GM12878 (cell line): Measurements from ENCODE around the gene ZYG11B. TPM values are rescaled to one million over a fixed set of nuclear protein-coding genes. Genes with fewer than 3 reads are reported as not detected.

Experiments
- ATAC-seq: fragments of 200-7000 bp; cut with Tn5 transposase; 3 replicates; pipeline ENCODE4 v1.9.1; 2020; ENCODE audit warnings: mild to moderate bottlenecking, moderate library complexity
- BruUV-seq: library from RNA; stranded (reverse); fragments of 400-500 nt; replicated peaks from 2 replicates; lab custom pipeline; 2021; lab: Mats Ljungman, UMichigan
- CTCF ChIA-PET: fragments of 300-600 bp; sonication (Branson Sonifier 250); formaldehyde crosslinking; extraction: SDS; loops from one replicate; lab custom pipeline; 2021; ENCODE audit warnings: inconsistent platforms; lab: Yijun Ruan, JAX
- POLR2A ChIA-PET: fragments of 350-600 bp; formaldehyde crosslinking; extraction: SDS; loops from one replicate; lab custom pipeline; 2021; ENCODE audit warnings: inconsistent platforms; lab: Charles Lee
- RAD21 ChIA-PET: fragments of 300-600 bp; sonication (Branson Sonifier 250); formaldehyde crosslinking; loops from one replicate; lab custom pipeline; 2023; ENCODE audit warnings: antibody characterized with exemption; ENCODE audit not compliant: unreplicated experiment; lab: Charles Lee
- SMC1A ChIA-PET: fragments of 300-600 bp; sonication (Branson Sonifier 250); formaldehyde crosslinking; loops from one replicate; lab custom pipeline; 2023; ENCODE audit not compliant: unreplicated experiment, uncharacterized antibody; lab: Charles Lee
- DNase-seq: peaks from one replicate; pipeline ENCODE4 v3.0.0-alpha.2; 2011; ENCODE audit warnings: low read depth, low spot score
- FAIRE-seq: peaks from 3 replicates; lab custom pipeline; 2011; peaks lifted over from hg19 to GRCh38; lab: Jason Lieb, UNC
- H2AFZ ChIP-seq: 2 replicates; pipeline ENCODE4 v1.6.0; 2011; ENCODE audit warnings: low read depth, low read length, control low read depth; ENCODE audit not compliant: control insufficient read depth
- H3K27ac ChIP-seq: 2 replicates; pipeline ENCODE4 v1.5.1; 2011; ENCODE audit warnings: control low read depth; ENCODE audit not compliant: control insufficient read depth, insufficient read depth
- H3K27me3 ChIP-seq, 2 experiments: replicated peaks in 1 of 2; 2 replicates each; pipeline versions ENCODE4 v1.6.0 to v1.6.1; 2011; ENCODE audit warnings: low read length in 1 of 2; ENCODE audit not compliant: control insufficient read depth in 2 of 2, insufficient read depth in 2 of 2
- H3K36me3 ChIP-seq, 2 experiments: 2 replicates each; pipeline ENCODE4 v1.5.1; 2011; ENCODE audit warnings: low read length in 1 of 2; ENCODE audit not compliant: control insufficient read depth in 2 of 2, insufficient read depth in 2 of 2
- H3K4me1 ChIP-seq: 2 replicates; pipeline ENCODE4 v1.6.1; 2011; ENCODE audit warnings: mild to moderate bottlenecking, low read length, moderate library complexity, mixed read lengths; ENCODE audit not compliant: control insufficient read depth, insufficient read depth
- H3K4me2 ChIP-seq: 2 replicates; pipeline ENCODE4 v1.6.0; 2011; ENCODE audit warnings: control low read depth; ENCODE audit not compliant: control insufficient read depth, insufficient read depth
- H3K4me3 ChIP-seq: fragments of 200-600 bp; sonication (generic); 2 replicates; pipeline ENCODE4 v1.5.1; 2016
- H3K79me2 ChIP-seq: 2 replicates; pipeline ENCODE4 v1.6.0; 2011; ENCODE audit warnings: low read length; ENCODE audit not compliant: control insufficient read depth, insufficient read depth
- H3K9ac ChIP-seq: 2 replicates; pipeline ENCODE4 v1.8.0; 2011; ENCODE audit warnings: low read length, control low read depth, mixed read lengths; ENCODE audit not compliant: control insufficient read depth, insufficient read depth
- H3K9me3 ChIP-seq: replicated peaks from 3 replicates; pipeline ENCODE4 v1.5.1; 2011; ENCODE audit warnings: mild to moderate bottlenecking, low read length; ENCODE audit not compliant: control insufficient read depth, insufficient read depth
- H4K20me1 ChIP-seq: 2 replicates; pipeline ENCODE4 v1.6.0; 2011; ENCODE audit not compliant: control insufficient read depth, insufficient read depth
- BACH1 ChIP-seq: fragments of 450-650 bp; IDR thresholded peaks from 2 replicates; pipeline ENCODE4 v1.6.1; 2017; ENCODE audit warnings: mild to moderate bottlenecking, borderline replicate concordance
- CBX5 ChIP-seq: sonication (generic); IDR thresholded peaks from 2 replicates; pipeline ENCODE4 v1.6.1; 2016; ENCODE audit warnings: low read depth, moderate library complexity, mild to moderate bottlenecking, inconsistent platforms
- KDM1A ChIP-seq: fragments of 200-600 bp; sonication (generic); IDR thresholded peaks from 2 replicates; pipeline ENCODE4 v1.6.1; 2016; ENCODE audit warnings: borderline replicate concordance
- SIX5 ChIP-seq: IDR thresholded peaks from 2 replicates; pipeline ENCODE4 v1.6.1; 2011; ENCODE audit warnings: mild to moderate bottlenecking, low read depth, low read length, moderate library complexity; ENCODE audit not compliant: severe bottlenecking
- SMARCA5 ChIP-seq: fragments of 450-650 bp; IDR thresholded peaks from 2 replicates; pipeline ENCODE4 v1.6.1; 2017; ENCODE audit warnings: mild to moderate bottlenecking
- YBX1 ChIP-seq: fragments of 450-650 bp; IDR thresholded peaks from 2 replicates; pipeline ENCODE4 v1.6.1; 2016; ENCODE audit warnings: antibody characterized with exemption
- WGBS: methylation state at CpG from one replicate; pipeline ENCODE4 v1.1.6; 2016; ENCODE audit warnings: low lambda C conversion rate; ENCODE audit not compliant: insufficient replicate concordance, insufficient coverage; ENCODE audit errors: missing lambda C conversion rate; 5-methylcytosine and 5-hydroxymethylcytosine counted together
- in situ Hi-C: fragments of 300-500 bp; cut with MboI; formaldehyde crosslinking; loops from 9 replicates; pipeline ENCODE4 v1.14.3; 2018; ENCODE audit warnings: mixed read lengths
- intact Hi-C: fragments of 100-400 bp; cut with micrococcal nuclease; formaldehyde crosslinking; loops from one replicate; pipeline ENCODE4 v1.14.2; 2022; ENCODE audit not compliant: unreplicated experiment
- polyA plus RNA-seq, 11 experiments: library from polyadenylated mRNA; depleted of rRNA in 4 of 11; unstranded in 6 of 11; stranded (reverse) in 5 of 11; fragments of >200 nt; fragmentation: Nextera tagmentation in 4 of 11; fragmentation: Illumina TruSeq in 1 of 11; extraction: Ambion mirVana in 4 of 11; extraction: Trizol in 1 of 11; gene quantifications; 1 replicate in 1 of 11; 2 replicates in 10 of 11; pipeline versions ENCODE4 v1.2.1 to v1.2.3, GENCODE V29; 2011 to 2016; ENCODE audit warnings: inconsistent platforms in 2 of 11, missing spikeins in 2 of 11, low read depth in 1 of 11
- total RNA-seq, 4 experiments: library from RNA; depleted of rRNA in 3 of 4; stranded (reverse); fragments of >200 nt in 3 of 4; fragmentation: Illumina TruSeq in 1 of 4; extraction: Trizol in 1 of 4; gene quantifications; 2 replicates each; pipeline versions ENCODE4 v1.2.1 to v1.2.3, GENCODE V29; 2013 to 2021
- TF ChIP-seq, protein P1 (sequence below): IDR thresholded peaks from 2 replicates; pipeline ENCODE4 v1.6.1; 2011; ENCODE audit warnings: borderline replicate concordance, low read depth, mild to moderate bottlenecking, moderate library complexity, low read length; ENCODE audit not compliant: insufficient read depth, poor library complexity, severe bottlenecking

ZYG11B gene
- total and polyA plus RNA-seq, 10 of the 15 experiments (the other 5 are each of a cell fraction or from before 2014, with no cell fraction given) = 1.8 to 8.5 (median 5.3) TPM

GRCh38 chr1:52862666-52863458 is 136.6 kb downstream of the ZYG11B start:
- Histone ChIP-seq H2AFZ (no peak overlapping the region), H3K27ac (no peak overlapping the region), H3K27me3 (no peaks in the 10 kb centered on the region), H4K20me1 (no peaks in the 10 kb centered on the region), H3K4me2 (no peak overlapping the region), H3K4me1 (peaks cover 10% of the 10 kb centered on the region), H3K9me3 (no peaks in the 10 kb centered on the region), H3K79me2 (no peaks in the 10 kb centered on the region), H3K4me3 (no peak overlapping the region), H3K36me3 (no peaks in the 10 kb centered on the region), H3K9ac (no peak overlapping the region)
- POLR2A ChIA-PET = no interaction called here
- FAIRE-seq = no peak
- SMC1A ChIA-PET = no interaction called here
- DNase-seq = no peak
- WGBS = 92% methylated on average over 2 of the region's 2 CpGs
- RAD21 ChIA-PET = no interaction called here
- in situ Hi-C loops = no loop called here
- no TSS peak for BruUV-seq
- no peak for ATAC-seq
- CTCF ChIA-PET = no interaction called here
- no peak for TF ChIP-seq SMARCA5
- TF ChIP-seq, protein P1, sequence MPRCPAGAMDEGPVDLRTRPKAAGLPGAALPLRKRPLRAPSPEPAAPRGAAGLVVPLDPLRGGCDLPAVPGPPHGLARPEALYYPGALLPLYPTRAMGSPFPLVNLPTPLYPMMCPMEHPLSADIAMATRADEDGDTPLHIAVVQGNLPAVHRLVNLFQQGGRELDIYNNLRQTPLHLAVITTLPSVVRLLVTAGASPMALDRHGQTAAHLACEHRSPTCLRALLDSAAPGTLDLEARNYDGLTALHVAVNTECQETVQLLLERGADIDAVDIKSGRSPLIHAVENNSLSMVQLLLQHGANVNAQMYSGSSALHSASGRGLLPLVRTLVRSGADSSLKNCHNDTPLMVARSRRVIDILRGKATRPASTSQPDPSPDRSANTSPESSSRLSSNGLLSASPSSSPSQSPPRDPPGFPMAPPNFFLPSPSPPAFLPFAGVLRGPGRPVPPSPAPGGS = no peak
- TF ChIP-seq SIX5 = no peak
- TF ChIP-seq KDM1A = no peak
- TF ChIP-seq CBX5 = no peak
- TF ChIP-seq BACH1 = no peak
- no peak for TF ChIP-seq YBX1
- intact Hi-C loops = no loop called here
